ENCODE results near the gene IRS2. TPM values are rescaled to one million over a fixed set of nuclear protein-coding genes. Genes with fewer than 3 reads are reported as not detected.
"Not testable (repeated sequence)": the region's sequence is repeated elsewhere in the genome, so short reads cannot be mapped to it uniquely, and the experiment has no call there.

Gene IRS2
- total RNA-seq, 1 experiment from 2014 or later: not detected

DNA sequence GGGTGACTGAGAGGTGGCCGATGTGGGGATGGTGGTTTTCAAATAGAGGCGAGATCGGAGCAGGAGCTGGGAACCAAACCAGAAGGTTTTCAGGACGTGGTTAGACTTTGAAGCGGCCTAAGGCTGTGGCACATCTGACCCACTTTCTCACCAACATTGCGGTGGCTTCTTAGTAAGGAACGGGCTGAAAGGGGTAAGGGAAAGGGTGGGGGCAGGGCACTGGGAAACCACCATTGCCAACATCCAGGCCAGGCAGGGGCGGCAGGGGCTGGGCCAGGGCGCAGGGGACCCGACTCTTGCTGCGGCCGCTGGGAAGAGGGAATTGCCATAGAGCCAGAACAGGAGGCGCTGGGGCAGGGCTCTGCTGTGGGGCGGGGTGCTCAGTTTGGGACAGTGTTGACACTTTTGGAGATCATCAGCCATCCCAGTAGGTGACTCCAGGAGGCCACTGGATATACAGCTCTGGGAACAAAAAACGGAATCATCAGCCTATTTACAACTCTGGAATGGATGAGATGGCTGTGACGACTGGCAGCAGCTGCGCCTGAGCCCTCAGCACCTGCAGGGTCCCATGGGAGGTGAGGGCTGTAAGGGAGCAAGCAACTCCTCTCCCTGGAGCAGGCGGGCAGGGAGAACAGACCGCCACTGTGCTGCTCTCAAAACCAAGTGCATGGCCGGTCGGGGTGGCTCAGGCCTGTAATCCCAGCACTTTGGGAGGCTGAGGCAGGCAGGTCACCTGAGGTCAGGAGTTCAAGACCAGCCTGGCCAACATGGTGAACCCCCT, 52.2 kb downstream of the IRS2 start:
- Histone ChIP-seq H2AFZ (ENCODE audit: low read length) (no peak overlapping the region), H3K9me3 (ENCODE audit: low read length) (peaks cover 4% of the 10 kb centered on the region; the same call in 1 of the 2 replicates), H3K4me3 (ENCODE audit: low read length) (no peak overlapping the region), H4K20me1 (ENCODE audit: insufficient read depth, low read depth, low read length) (no peaks in the 10 kb centered on the region), H3K27ac (ENCODE audit: low read length) (no peak overlapping the region), H3K9ac (ENCODE audit: low read length) (no peak overlapping the region), H3K79me2 (ENCODE audit: low read length) (no peaks in the 10 kb centered on the region), H3K4me1 (ENCODE audit: low read length) (no peaks in the 10 kb centered on the region), H3K36me3 (ENCODE audit: insufficient read depth, low read length) (no peaks in the 10 kb centered on the region), H3K9me2 (replicated peaks; ENCODE audit: insufficient read depth, low read length) (no peaks in the 10 kb centered on the region), H3K27me3 (ENCODE audit: low read length) (no peaks in the 10 kb centered on the region), H3K4me2 (ENCODE audit: low read depth, low read length, poor library complexity, severe bottlenecking) (no peak overlapping the region)
- DNase-seq: no peak

GRCh38 chr13:109733550-109733949, 52.8 kb downstream of the IRS2 start:
- Histone ChIP-seq H3K27ac (ENCODE audit: low read length) (no peak overlapping the region), H2AFZ (ENCODE audit: low read length) (no peak overlapping the region), H3K4me3 (ENCODE audit: low read length) (no peak overlapping the region), H3K9ac (ENCODE audit: low read length) (no peak overlapping the region), H3K27me3 (ENCODE audit: low read length) (no peaks in the 10 kb centered on the region), H3K9me3 (ENCODE audit: low read length) (peaks cover 4% of the 10 kb centered on the region; the same call in 1 of the 2 replicates), H4K20me1 (ENCODE audit: insufficient read depth, low read depth, low read length) (no peaks in the 10 kb centered on the region), H3K79me2 (ENCODE audit: low read length) (no peaks in the 10 kb centered on the region), H3K4me2 (ENCODE audit: low read depth, low read length, poor library complexity, severe bottlenecking) (no peak overlapping the region), H3K9me2 (replicated peaks; ENCODE audit: insufficient read depth, low read length) (no peaks in the 10 kb centered on the region), H3K4me1 (ENCODE audit: low read length) (no peaks in the 10 kb centered on the region), H3K36me3 (ENCODE audit: insufficient read depth, low read length) (no peaks in the 10 kb centered on the region)
- DNase-seq: no peak

DNA sequence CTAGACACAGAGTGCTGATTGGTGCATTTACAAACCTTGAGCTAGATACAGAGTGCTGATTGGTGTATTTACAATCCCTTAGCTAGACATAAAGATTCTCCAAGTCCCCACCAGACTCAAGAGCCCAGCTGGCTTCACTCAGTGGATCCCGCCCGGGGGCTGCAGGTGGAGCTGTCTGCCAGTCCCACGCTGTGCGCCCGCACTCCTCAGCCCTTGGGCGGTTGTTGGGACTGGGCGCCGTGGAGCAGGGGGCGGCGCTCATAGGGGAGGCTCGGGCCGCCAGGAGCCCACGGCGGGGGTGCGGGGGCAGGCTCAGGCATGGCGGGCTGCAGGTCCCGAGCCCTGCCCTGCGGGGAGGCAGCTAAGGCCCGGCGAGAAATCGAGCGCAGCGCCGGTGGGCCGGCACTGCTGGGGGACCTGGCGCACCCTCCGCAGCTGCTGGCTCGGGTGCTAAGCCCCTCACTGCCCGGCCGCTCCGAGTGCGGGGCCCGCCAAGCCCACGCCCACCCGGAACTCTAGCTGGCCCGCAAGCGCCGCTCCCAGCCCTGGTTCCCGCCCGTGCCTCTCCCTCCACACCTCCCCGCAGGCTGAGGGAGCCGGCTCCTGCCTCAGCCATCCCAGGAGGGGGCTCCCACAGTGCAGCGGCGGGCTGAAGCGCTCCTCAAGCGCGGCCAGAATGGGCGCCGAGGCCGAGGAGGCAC, 53.8 kb downstream of the IRS2 start:
- not testable (repeated sequence) for H3K9ac ChIP-seq (ENCODE audit: low read length); H3K4me1 ChIP-seq (ENCODE audit: low read length); H3K9me3 ChIP-seq (ENCODE audit: low read length); H3K9me2 ChIP-seq (replicated peaks; ENCODE audit: insufficient read depth, low read length); H3K27me3 ChIP-seq (ENCODE audit: low read length); H3K36me3 ChIP-seq (ENCODE audit: insufficient read depth, low read length); H4K20me1 ChIP-seq (ENCODE audit: insufficient read depth, low read depth, low read length); DNase-seq; H2AFZ ChIP-seq (ENCODE audit: low read length); H3K4me3 ChIP-seq (ENCODE audit: low read length); H3K27ac ChIP-seq (ENCODE audit: low read length); H3K79me2 ChIP-seq (ENCODE audit: low read length); H3K4me2 ChIP-seq (ENCODE audit: low read depth, low read length, poor library complexity, severe bottlenecking)

GRCh38 chr13:109730812-109731335, 55.5 kb downstream of the IRS2 start:
- Histone ChIP-seq H3K4me2 (ENCODE audit: low read depth, low read length, poor library complexity, severe bottlenecking) (no peak overlapping the region), H3K27me3 (ENCODE audit: low read length) (no peaks in the 10 kb centered on the region), H3K36me3 (ENCODE audit: insufficient read depth, low read length) (no peaks in the 10 kb centered on the region), H3K27ac (ENCODE audit: low read length) (no peak overlapping the region), H3K9me2 (replicated peaks; ENCODE audit: insufficient read depth, low read length) (no peaks in the 10 kb centered on the region), H3K9ac (ENCODE audit: low read length) (no peak overlapping the region), H3K9me3 (ENCODE audit: low read length) (peaks cover 4% of the 10 kb centered on the region; the same call in 1 of the 2 replicates), H3K79me2 (ENCODE audit: low read length) (no peaks in the 10 kb centered on the region), H3K4me3 (ENCODE audit: low read length) (no peak overlapping the region), H2AFZ (ENCODE audit: low read length) (no peak overlapping the region), H4K20me1 (ENCODE audit: insufficient read depth, low read depth, low read length) (no peaks in the 10 kb centered on the region), H3K4me1 (ENCODE audit: low read length) (no peaks in the 10 kb centered on the region)
- DNase-seq: no peak

GRCh38 chr13:109728791-109729731, 57.3 kb downstream of the IRS2 start:
- Histone ChIP-seq H3K36me3 (ENCODE audit: insufficient read depth, low read length) (no peaks in the 10 kb centered on the region), H3K9ac (ENCODE audit: low read length) (no peak overlapping the region), H2AFZ (ENCODE audit: low read length) (no peak overlapping the region), H3K4me3 (ENCODE audit: low read length) (no peak overlapping the region), H3K4me2 (ENCODE audit: low read depth, low read length, poor library complexity, severe bottlenecking) (no peak overlapping the region), H3K9me2 (replicated peaks; ENCODE audit: insufficient read depth, low read length) (no peaks in the 10 kb centered on the region), H3K27ac (ENCODE audit: low read length) (no peak overlapping the region), H3K4me1 (ENCODE audit: low read length) (no peaks in the 10 kb centered on the region), H3K79me2 (ENCODE audit: low read length) (no peaks in the 10 kb centered on the region), H4K20me1 (ENCODE audit: insufficient read depth, low read depth, low read length) (no peaks in the 10 kb centered on the region), H3K9me3 (ENCODE audit: low read length) (peaks cover 4% of the 10 kb centered on the region; the same call in 1 of the 2 replicates), H3K27me3 (ENCODE audit: low read length) (no peaks in the 10 kb centered on the region)
- no peak for DNase-seq

DNA sequence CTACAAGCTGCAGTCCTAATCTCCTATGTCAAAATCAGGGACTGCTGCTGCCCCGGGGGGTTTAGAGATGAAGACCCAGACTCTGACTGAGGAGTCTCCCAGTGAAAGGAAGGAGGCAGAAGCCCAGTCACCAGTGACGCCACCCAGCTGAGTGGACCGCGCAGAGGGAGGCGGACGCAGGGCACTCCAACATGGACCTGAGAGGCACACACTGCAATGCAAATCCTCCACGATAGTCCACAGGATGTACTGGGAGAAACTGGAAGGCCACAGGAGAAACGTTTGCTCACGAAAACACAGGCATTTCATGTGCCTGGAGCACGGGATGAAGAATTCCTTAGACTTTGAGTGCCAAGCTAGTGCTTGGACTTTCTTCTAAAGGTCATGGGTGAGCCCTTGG, 58.3 kb downstream of the IRS2 start:
- Histone ChIP-seq H3K79me2 (ENCODE audit: low read length) (no peaks in the 10 kb centered on the region), H3K4me3 (ENCODE audit: low read length) (no peak overlapping the region), H3K9me3 (ENCODE audit: low read length) (peaks cover under 1% of the 10 kb centered on the region; the same call in 1 of the 2 replicates), H3K9ac (ENCODE audit: low read length) (no peak overlapping the region), H3K27me3 (ENCODE audit: low read length) (no peaks in the 10 kb centered on the region), H2AFZ (ENCODE audit: low read length) (no peak overlapping the region), H3K9me2 (replicated peaks; ENCODE audit: insufficient read depth, low read length) (no peaks in the 10 kb centered on the region), H3K27ac (ENCODE audit: low read length) (no peak overlapping the region), H3K4me2 (ENCODE audit: low read depth, low read length, poor library complexity, severe bottlenecking) (no peak overlapping the region), H3K4me1 (ENCODE audit: low read length) (no peaks in the 10 kb centered on the region), H3K36me3 (ENCODE audit: insufficient read depth, low read length) (no peaks in the 10 kb centered on the region), H4K20me1 (ENCODE audit: insufficient read depth, low read depth, low read length) (no peaks in the 10 kb centered on the region)
- no peak for DNase-seq

GRCh38 chr13:109727251-109727650, 59.1 kb downstream of the IRS2 start:
- no peaks in the 10 kb centered on the region for H3K4me1 ChIP-seq (ENCODE audit: low read length)
- H3K27ac ChIP-seq (ENCODE audit: low read length): no peak overlapping the region
- H3K36me3 ChIP-seq (ENCODE audit: insufficient read depth, low read length): no peaks in the 10 kb centered on the region
- H3K27me3 ChIP-seq (ENCODE audit: low read length): no peaks in the 10 kb centered on the region
- H2AFZ ChIP-seq (ENCODE audit: low read length): no peak overlapping the region
- no peak overlapping the region for H3K9ac ChIP-seq (ENCODE audit: low read length)
- H4K20me1 ChIP-seq (ENCODE audit: insufficient read depth, low read depth, low read length): no peaks in the 10 kb centered on the region
- H3K79me2 ChIP-seq (ENCODE audit: low read length): no peaks in the 10 kb centered on the region
- no peaks in the 10 kb centered on the region for H3K9me2 ChIP-seq (replicated peaks; ENCODE audit: insufficient read depth, low read length)
- no peak overlapping the region for H3K4me3 ChIP-seq (ENCODE audit: low read length)
- H3K4me2 ChIP-seq (ENCODE audit: low read depth, low read length, poor library complexity, severe bottlenecking): no peak overlapping the region
- no peak for DNase-seq
- no peaks in the 10 kb centered on the region for H3K9me3 ChIP-seq (ENCODE audit: low read length)

All from Karpas-422 (cell line).